IMR-90 (cell line): ENCODE data around the gene BEAN1.

Experiments
- BHLHE40 ChIP-seq: fragments of 150-350 bp; IDR thresholded peaks from 2 replicates; pipeline ENCODE4 v1.6.1; 2016; ENCODE audit warnings: mild to moderate bottlenecking, low read depth, low read length
- CEBPB ChIP-seq: IDR thresholded peaks from 2 replicates; pipeline ENCODE4 v1.6.1; 2012; ENCODE audit warnings: low read depth, low read length, improper control_type of control experiment
- CTCF ChIP-seq: conservative IDR thresholded peaks from 2 replicates; pipeline ENCODE4 v1.5.1; 2012; ENCODE audit warnings: mild to moderate bottlenecking, low read depth, low read length, improper control_type of control experiment
- ELK1 ChIP-seq: fragments of 150-350 bp; IDR thresholded peaks from 2 replicates; pipeline ENCODE4 v1.6.1; 2016; ENCODE audit warnings: low read depth, mild to moderate bottlenecking, low read length, moderate library complexity, borderline replicate concordance
- FOS ChIP-seq: fragments of 150-350 bp; IDR thresholded peaks from 2 replicates; pipeline ENCODE4 v1.6.1; 2016; ENCODE audit warnings: low read depth, low read length
- MAFK ChIP-seq: IDR thresholded peaks from 2 replicates; pipeline ENCODE4 v1.6.1; 2012; ENCODE audit warnings: low read depth, low read length, improper control_type of control experiment
- MAZ ChIP-seq: IDR thresholded peaks from 2 replicates; pipeline ENCODE4 v1.6.1; 2012; ENCODE audit warnings: low read depth, mild to moderate bottlenecking, low read length, improper control_type of control experiment, moderate library complexity, borderline replicate concordance
- MXI1 ChIP-seq: IDR thresholded peaks from 2 replicates; pipeline ENCODE4 v1.6.1; 2012; ENCODE audit warnings: low read depth, mild to moderate bottlenecking, low read length, moderate library complexity, borderline replicate concordance
- POLR2A ChIP-seq: IDR thresholded peaks from 2 replicates; pipeline ENCODE4 v1.6.1; 2012; ENCODE audit warnings: mild to moderate bottlenecking, low read depth, low read length
- RAD21 ChIP-seq: IDR thresholded peaks from 2 replicates; pipeline ENCODE4 v1.6.1; 2012; ENCODE audit warnings: low read length, improper control_type of control experiment
- RFX5 ChIP-seq: IDR thresholded peaks from 2 replicates; pipeline ENCODE4 v1.8.0; 2012; ENCODE audit warnings: low read depth, mild to moderate bottlenecking, low read length, moderate library complexity
- USF2 ChIP-seq: fragments of 150-350 bp; IDR thresholded peaks from 2 replicates; pipeline ENCODE4 v1.6.1; 2017; ENCODE audit warnings: mild to moderate bottlenecking, antibody characterized with exemption, low read length, low read depth

- no peak for TF ChIP-seq MAFK
- TF ChIP-seq MXI1: no peak
- TF ChIP-seq CTCF: no peak
- TF ChIP-seq RFX5: no peak
- no peak for TF ChIP-seq CEBPB
- no peak for TF ChIP-seq USF2
- no peak for TF ChIP-seq ELK1
- TF ChIP-seq RAD21: no peak
- TF ChIP-seq POLR2A: no peak
- TF ChIP-seq FOS: no peak
- TF ChIP-seq BHLHE40: no peak
- TF ChIP-seq MAZ: no peak
Measured at GRCh38 chr16:66479661-66480264, 52.7 kb downstream of the BEAN1 start.
